ENCODE data around the gene PMPCB. TPM values are rescaled to one million over a fixed set of nuclear protein-coding genes. Genes with fewer than 3 reads are reported as not detected.

PMPCB gene
- total RNA-seq, 2 donors from 2014 or later: 30.1 to 38.6 TPM

- Histone ChIP-seq H3K4me1 (peaks cover 16% of the 10 kb centered on the region), H3K27me3 (no peaks in the 10 kb centered on the region), H3K27ac (no peak overlapping the region), H3K9me3 (no peaks in the 10 kb centered on the region), H3K4me3 (no peak overlapping the region), H3K36me3 (replicated peaks in 1 of 2; ENCODE audit: insufficient read depth in 1 of 2, low read depth in 2 of 2) (peaks cover 0 to 11% of the 10 kb centered on the region in 2 donors)
- TF ChIP-seq CTCF (IDR thresholded peaks at IDR 0.05): no peak
- TF ChIP-seq POLR2A (IDR thresholded peaks at IDR 0.05): no peak
- no peak for ATAC-seq
- no peak for DNase-seq
- intact Hi-C loops (cut with DNase I): no loop called here
- WGBS, 2 donors: 79% methylated on average over 6 of the region's 6 CpGs
These were observed 2.4 kb downstream of the PMPCB start for GRCh38 chr7:103299660-103300059.

- Histone ChIP-seq H3K27me3 (no peaks in the 10 kb centered on the region), H3K9me3 (no peaks in the 10 kb centered on the region), H3K4me1 (peaks cover 16% of the 10 kb centered on the region), H3K27ac (no peak overlapping the region), H3K36me3 (replicated peaks in 1 of 2; ENCODE audit: insufficient read depth in 1 of 2, low read depth in 2 of 2) (peaks cover 0 to 15% of the 10 kb centered on the region in 2 donors), H3K4me3 (no peak overlapping the region)
- intact Hi-C loops (cut with DNase I): no loop called here
- DNase-seq (no peak), ATAC-seq (no peak)
- 40 to 54% methylated on average over 2 of the region's 2 CpGs for WGBS, 2 donors
- no peak for TF ChIP-seq CTCF (IDR thresholded peaks at IDR 0.05)
- TF ChIP-seq POLR2A (IDR thresholded peaks at IDR 0.05): no peak
These were observed 4.2 kb downstream of the PMPCB start for GRCh38 chr7:103301441-103301840.

GRCh38 chr7:103307503-103308231 lies 10.4 kb downstream of the PMPCB start:
- Histone ChIP-seq H3K4me3 (no peak overlapping the region), H3K4me1 (peaks cover 5% of the 10 kb centered on the region), H3K27ac (no peak overlapping the region), H3K9me3 (no peaks in the 10 kb centered on the region), H3K27me3 (no peaks in the 10 kb centered on the region), H3K36me3 (replicated peaks in 1 of 2; ENCODE audit: insufficient read depth in 1 of 2, low read depth in 2 of 2) (peaks cover 0 to 35% of the 10 kb centered on the region in 2 donors)
- WGBS, 2 donors: 58% methylated on average over 3 of the region's 3 CpGs
- TF ChIP-seq POLR2A (IDR thresholded peaks at IDR 0.05) (no peak), CTCF (IDR thresholded peaks at IDR 0.05) (no peak)
- DNase-seq (no peak), ATAC-seq (no peak)
- intact Hi-C loops (cut with DNase I): no loop called here

GRCh38 chr7:103314852-103315251 lies 17.6 kb downstream of the PMPCB start:
- intact Hi-C loops (cut with DNase I): no loop called here
- no peak overlapping the region for H3K27ac ChIP-seq
- H3K36me3 ChIP-seq (replicated peaks in 1 of 2; ENCODE audit: insufficient read depth in 1 of 2, low read depth in 2 of 2): peaks cover 3 to 51% of the 10 kb centered on the region in 2 donors
- ATAC-seq: no peak
- H3K27me3 ChIP-seq: no peaks in the 10 kb centered on the region
- no peaks in the 10 kb centered on the region for H3K4me1 ChIP-seq
- 76 to 88% methylated on average over 2 of the region's 2 CpGs for WGBS, 2 donors
- H3K4me3 ChIP-seq: no peak overlapping the region
- H3K9me3 ChIP-seq: no peaks in the 10 kb centered on the region
- TF ChIP-seq POLR2A (IDR thresholded peaks at IDR 0.05) (no peak), CTCF (IDR thresholded peaks at IDR 0.05) (no peak)
- DNase-seq: no peak

- intact Hi-C loops (cut with DNase I): no loop called here
- no peaks in the 10 kb centered on the region for H3K9me3 ChIP-seq
- H3K27ac ChIP-seq: no peak overlapping the region
- no peak overlapping the region for H3K4me3 ChIP-seq
- no peak for DNase-seq
- peaks cover 7 to 55% of the 10 kb centered on the region in 2 donors for H3K36me3 ChIP-seq (replicated peaks in 1 of 2; ENCODE audit: insufficient read depth in 1 of 2, low read depth in 2 of 2)
- ATAC-seq: no peak
- TF ChIP-seq CTCF (IDR thresholded peaks at IDR 0.05): no peak
- no peak for TF ChIP-seq POLR2A (IDR thresholded peaks at IDR 0.05)
- 89 to 95% methylated on average over 2 of the region's 2 CpGs for WGBS, 2 donors
- H3K27me3 ChIP-seq: no peaks in the 10 kb centered on the region
- H3K4me1 ChIP-seq: no peaks in the 10 kb centered on the region
These were observed 19.2 kb downstream of the PMPCB start for GRCh38 chr7:103316380-103316941.
